Nephron (organoid): ENCODE data around the gene MR1.
A peak's percentile ranks its signal among the peaks of the same experiment; 100 is the strongest.

Source experiments
- H3K27ac Mint-ChIP-seq, 3 experiments: 2 replicates each; pipeline ENCODE4 v1.8.0; 2020; ENCODE audit warnings: mixed read lengths in 3 of 3, mild to moderate bottlenecking in 2 of 3, moderate library complexity in 1 of 3
- H3K27me3 Mint-ChIP-seq: 2 replicates; pipeline ENCODE4 v1.8.0; 2021; ENCODE audit warnings: low read depth, mild to moderate bottlenecking, moderate library complexity, mixed read lengths
- H3K36me3 Mint-ChIP-seq: 2 replicates; pipeline ENCODE4 v1.8.0; 2020; ENCODE audit warnings: low read depth, mixed read lengths
- H3K4me1 Mint-ChIP-seq: 2 replicates; pipeline ENCODE4 v1.8.0; 2020; ENCODE audit warnings: mixed read lengths
- H3K4me3 Mint-ChIP-seq, 3 experiments: 2 replicates each; pipeline ENCODE4 v1.8.0; 2020; ENCODE audit warnings: mild to moderate bottlenecking in 3 of 3, mixed read lengths in 3 of 3, moderate library complexity in 2 of 3
- H3K9me3 Mint-ChIP-seq: 2 replicates; pipeline ENCODE4 v1.8.0; 2020; ENCODE audit warnings: mixed read lengths
- CTCF ChIP-seq, 3 experiments: fragments of 200-600 bp; sonication (generic); IDR thresholded peaks; one replicate each; pipeline ENCODE4 v1.5.0; 2021; ENCODE audit warnings: antibody characterized with exemption in 3 of 3; ENCODE audit not compliant: unreplicated experiment in 3 of 3

The MR1 gene

DNA sequence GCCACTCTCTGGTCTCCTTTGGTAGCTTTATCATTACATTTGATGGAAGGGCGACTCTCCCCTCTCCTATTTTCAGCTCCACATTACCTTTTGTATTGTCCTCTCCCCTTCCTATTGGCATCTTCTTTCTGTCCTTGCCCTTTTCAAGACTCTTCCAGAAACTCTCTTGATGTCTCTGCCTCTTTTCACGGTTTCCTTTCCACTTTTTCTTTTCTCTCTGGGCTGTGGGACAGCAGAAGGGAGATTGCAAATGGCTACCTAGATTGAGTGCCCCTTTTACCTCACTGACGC, 72.2 kb downstream of the MR1 start:
- Mint-ChIP-seq H3K27me3 (peaks cover 4% of the 10 kb centered on the region), H3K4me3 (peak overlapping the region; percentile 84 to 91 (median 87)), H3K36me3 (no peaks in the 10 kb centered on the region), H3K4me1 (peaks cover 71% of the 10 kb centered on the region), H3K27ac (peak overlapping the region; percentile 81 to 98 (median 96)), H3K9me3 (no peaks in the 10 kb centered on the region)
- no peak for TF ChIP-seq CTCF (IDR thresholded peaks at IDR 0.05; ENCODE audit: unreplicated experiment in 3 of 3)

DNA sequence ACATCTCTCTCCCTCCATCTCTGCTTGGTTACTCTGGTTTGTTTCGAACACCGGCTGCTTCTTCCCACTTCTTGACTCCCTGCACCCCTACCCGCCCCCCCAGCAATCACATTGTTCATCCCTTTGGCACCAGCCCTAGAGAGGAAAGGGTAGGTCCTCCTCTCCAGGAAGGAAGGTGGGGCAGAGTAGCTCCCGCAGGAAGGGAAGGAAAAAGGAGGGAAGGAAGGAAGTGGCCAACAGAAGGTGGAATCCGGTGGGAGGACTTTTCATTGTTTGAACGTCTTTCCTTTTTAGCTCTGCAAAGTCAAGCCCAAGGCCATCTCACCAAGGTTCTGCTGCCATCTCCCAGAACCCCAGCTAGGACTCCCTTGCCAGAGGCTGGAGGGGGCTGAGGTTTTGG, 72.7 kb downstream of the MR1 start:
- H3K27ac Mint-ChIP-seq, result peak overlapping the region; percentile 81 to 98 (median 96)
- H3K36me3 Mint-ChIP-seq, result no peaks in the 10 kb centered on the region
- H3K4me3 Mint-ChIP-seq, result peak overlapping the region; percentile 84 to 91 (median 87)
- no peak for TF ChIP-seq CTCF (IDR thresholded peaks at IDR 0.05; ENCODE audit: unreplicated experiment in 3 of 3)
- peaks cover 66% of the 10 kb centered on the region for H3K4me1 Mint-ChIP-seq
- no peaks in the 10 kb centered on the region for H3K9me3 Mint-ChIP-seq
- H3K27me3 Mint-ChIP-seq, result peaks cover 4% of the 10 kb centered on the region

DNA sequence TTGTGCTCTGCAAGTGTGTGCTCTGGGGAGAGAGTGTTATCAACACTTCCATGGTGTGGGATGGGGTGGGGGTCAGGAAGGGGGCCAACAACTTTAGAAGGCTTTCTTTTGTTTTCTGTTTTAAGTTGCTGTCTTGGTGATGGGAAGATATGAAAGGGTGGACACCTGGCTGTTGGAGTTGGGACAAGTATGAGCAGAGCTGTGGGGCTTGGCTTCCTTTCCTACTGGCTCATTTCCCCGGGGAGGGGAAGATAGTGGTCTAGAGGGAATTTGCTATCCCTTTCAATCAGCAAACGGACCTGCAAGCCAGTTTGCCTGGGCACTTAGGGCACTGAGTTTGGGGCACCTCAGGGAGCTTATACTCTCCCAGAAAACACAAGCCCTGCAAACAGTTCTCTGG, 73.9 kb downstream of the MR1 start:
- Mint-ChIP-seq H3K4me3 (no peak overlapping the region), H3K27ac (peak overlapping the region in 2 of 3 experiments; percentile 29 to 81), H3K4me1 (peaks cover 66% of the 10 kb centered on the region), H3K27me3 (peaks cover 8% of the 10 kb centered on the region), H3K36me3 (no peaks in the 10 kb centered on the region), H3K9me3 (no peaks in the 10 kb centered on the region)
- TF ChIP-seq CTCF (IDR thresholded peaks at IDR 0.05; ENCODE audit: unreplicated experiment in 3 of 3), result no peak

GRCh38 chr1:181108304-181108867, 74.6 kb downstream of the MR1 start:
- Mint-ChIP-seq H3K4me3 (peak overlapping the region in 1 of 3 experiments; percentile 25), H3K9me3 (no peaks in the 10 kb centered on the region), H3K27me3 (peaks cover 8% of the 10 kb centered on the region), H3K4me1 (peaks cover 64% of the 10 kb centered on the region), H3K36me3 (no peaks in the 10 kb centered on the region), H3K27ac (peak overlapping the region in 1 of 3 experiments; percentile 60)
- TF ChIP-seq CTCF (IDR thresholded peaks at IDR 0.05; ENCODE audit: unreplicated experiment in 3 of 3), result no peak

- Mint-ChIP-seq H3K4me3 (no peak overlapping the region), H3K27me3 (peaks cover 11% of the 10 kb centered on the region), H3K9me3 (no peaks in the 10 kb centered on the region), H3K4me1 (peaks cover 59% of the 10 kb centered on the region), H3K36me3 (no peaks in the 10 kb centered on the region), H3K27ac (no peak overlapping the region)
- no peak for TF ChIP-seq CTCF (IDR thresholded peaks at IDR 0.05; ENCODE audit: unreplicated experiment in 3 of 3)
These were observed 76.2 kb downstream of the MR1 start for GRCh38 chr1:181110013-181110412.
